Pancreas (tissue), 10 donors: ENCODE data around the gene RPL28. TPM values are rescaled to one million over a fixed set of nuclear protein-coding genes. Genes with fewer than 3 reads are reported as not detected.

Experiments used
- ATAC-seq, 4 donors: fragments of 200-7000 bp; cut with Tn5 transposase; one replicate each; pipeline versions ENCODE4 v1.8.0 to v1.9.1; 2020; ENCODE audit warnings: mild to moderate bottlenecking in 4 of 4, moderate library complexity in 4 of 4
- DNase-seq, 6 donors: peaks; one replicate each; pipeline ENCODE4 v3.0.0-alpha.2; 2020
- FAIRE-seq: peaks from 2 replicates; lab custom pipeline; 2012; peaks lifted over from hg19 to GRCh38; lab: Jason Lieb, UNC
- H3K27ac ChIP-seq, 4 donors: fragments of 200-600 bp; sonication (generic); 1 replicate in 3 of 4; 2 replicates in 1 of 4; pipeline versions ENCODE4 v1.5.0 to v1.8.0; 2020
- H3K27me3 ChIP-seq, 4 donors: fragments of 200-600 bp; one replicate each; pipeline ENCODE4 v1.8.0; 2021
- H3K36me3 ChIP-seq, 3 donors: fragments of 200-600 bp; sonication (generic) in 1 of 3; one replicate each; pipeline versions ENCODE4 v1.5.0 to v1.8.0; 2020 to 2021
- H3K4me1 ChIP-seq, 3 donors: fragments of 200-600 bp; one replicate each; pipeline ENCODE4 v1.8.0; 2021
- H3K4me3 ChIP-seq, 4 donors: fragments of 200-600 bp; sonication (generic) in 2 of 4; one replicate each; pipeline versions ENCODE4 v1.5.0 to v1.8.0; 2020 to 2021
- H3K9me3 ChIP-seq, 4 donors: fragments of 200-600 bp; one replicate each; pipeline ENCODE4 v1.8.0; 2021
- WGBS, 2 donors: extraction: QIAGEN DNeasy Blood & Tissue Kit; methylation state at CpG; one replicate each; pipeline ENCODE4 v1.1.7; 2013; 5-methylcytosine and 5-hydroxymethylcytosine counted together
- intact Hi-C, 3 donors: fragments of 100-400 bp; cut with DNase I; formaldehyde crosslinking; loops; one replicate each; pipeline versions ENCODE4 v1.11.1 to v1.14.2; 2022
- polyA plus RNA-seq, 2 donors: library from polyadenylated mRNA; stranded (reverse); fragments of 200-250 nt; gene quantifications; one replicate each; pipeline ENCODE4 v1.2.3, GENCODE V29; 2013
- total RNA-seq, 6 donors: library from RNA; stranded (reverse); fragmentation: NEBNext Ultra II Directional in 4 of 6; extraction: Animal tissue kit (Norgen Biotek cat#: 25700) in 4 of 6; gene quantifications; one replicate each; pipeline versions ENCODE4 v1.2.1 to v1.2.4, GENCODE V29; 2021 to 2023
- TF ChIP-seq, protein P1 (sequence below), 4 donors: fragments of 200-600 bp; sonication (generic) in 3 of 4; IDR thresholded peaks; one replicate each; pipeline versions ENCODE4 v1.5.0 to v1.8.0; 2021; ENCODE audit warnings: antibody characterized with exemption in 4 of 4
- donor health status: healthy with polysubstance abuse.
- donor health status: DM: no; HTN: no; CAD: no; lungs with moderate emphysema.
- donor health status: DM: no; HTN: no; CAD: no.
- donor health status: control.
- donor health status: control.
- donor health status: Bipolar disorder and iron deficiency.
- donor health status: DM: yes; HTN: yes; CAD: no.
- donor health status: DM: no; HTN: no; CAD: no.
- donor health status: DM: no; HTN: no; CAD: no.
- donor health status: DM: yes; HTN: yes; CAD: no.

RPL28 gene
- total and polyA plus RNA-seq, 8 donors = 420 to 1,198 (median 819) TPM

DNA sequence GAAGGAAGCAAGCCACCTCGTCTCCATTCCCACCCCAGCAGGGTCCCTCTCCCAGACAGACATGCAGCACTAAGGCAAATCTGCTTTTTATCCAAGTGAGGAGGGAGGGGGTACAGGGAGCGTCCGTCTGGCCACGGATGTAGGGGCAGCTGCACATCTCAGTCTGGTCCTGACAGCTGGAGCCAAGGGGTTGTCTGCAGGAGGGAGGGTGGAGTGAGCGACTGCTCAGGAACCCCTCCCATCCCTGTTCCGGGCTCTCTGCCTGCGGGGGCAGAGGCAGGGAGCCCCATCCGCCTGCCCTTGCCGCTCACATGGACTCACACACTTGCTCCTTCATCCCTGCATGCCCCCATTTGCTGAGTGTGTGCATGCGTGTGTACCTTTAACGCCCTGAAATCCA is 6.6 kb upstream of the RPL28 start:
- Histone ChIP-seq H3K27ac (no peak overlapping the region), H3K4me3 (no peak overlapping the region), H3K36me3 (no peaks in the 10 kb centered on the region), H3K4me1 (peaks cover 0 to 6% (median 0%) of the 10 kb centered on the region in 3 donors), H3K27me3 (no peaks in the 10 kb centered on the region), H3K9me3 (no peaks in the 10 kb centered on the region)
- intact Hi-C loops = loop anchor here in 1 of 3 donors (10.0 kb wide), 1 partner anchor 74 kb away; no protein-coding TSS in a partner anchor
- ATAC-seq (no peak), FAIRE-seq (no peak), DNase-seq (no peak)
- TF ChIP-seq, protein P1, sequence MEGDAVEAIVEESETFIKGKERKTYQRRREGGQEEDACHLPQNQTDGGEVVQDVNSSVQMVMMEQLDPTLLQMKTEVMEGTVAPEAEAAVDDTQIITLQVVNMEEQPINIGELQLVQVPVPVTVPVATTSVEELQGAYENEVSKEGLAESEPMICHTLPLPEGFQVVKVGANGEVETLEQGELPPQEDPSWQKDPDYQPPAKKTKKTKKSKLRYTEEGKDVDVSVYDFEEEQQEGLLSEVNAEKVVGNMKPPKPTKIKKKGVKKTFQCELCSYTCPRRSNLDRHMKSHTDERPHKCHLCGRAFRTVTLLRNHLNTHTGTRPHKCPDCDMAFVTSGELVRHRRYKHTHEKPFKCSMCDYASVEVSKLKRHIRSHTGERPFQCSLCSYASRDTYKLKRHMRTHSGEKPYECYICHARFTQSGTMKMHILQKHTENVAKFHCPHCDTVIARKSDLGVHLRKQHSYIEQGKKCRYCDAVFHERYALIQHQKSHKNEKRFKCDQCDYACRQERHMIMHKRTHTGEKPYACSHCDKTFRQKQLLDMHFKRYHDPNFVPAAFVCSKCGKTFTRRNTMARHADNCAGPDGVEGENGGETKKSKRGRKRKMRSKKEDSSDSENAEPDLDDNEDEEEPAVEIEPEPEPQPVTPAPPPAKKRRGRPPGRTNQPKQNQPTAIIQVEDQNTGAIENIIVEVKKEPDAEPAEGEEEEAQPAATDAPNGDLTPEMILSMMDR (IDR thresholded peaks at IDR 0.05) = no peak
- WGBS, 2 donors = 79% methylated on average over 11 of the region's 11 CpGs

DNA sequence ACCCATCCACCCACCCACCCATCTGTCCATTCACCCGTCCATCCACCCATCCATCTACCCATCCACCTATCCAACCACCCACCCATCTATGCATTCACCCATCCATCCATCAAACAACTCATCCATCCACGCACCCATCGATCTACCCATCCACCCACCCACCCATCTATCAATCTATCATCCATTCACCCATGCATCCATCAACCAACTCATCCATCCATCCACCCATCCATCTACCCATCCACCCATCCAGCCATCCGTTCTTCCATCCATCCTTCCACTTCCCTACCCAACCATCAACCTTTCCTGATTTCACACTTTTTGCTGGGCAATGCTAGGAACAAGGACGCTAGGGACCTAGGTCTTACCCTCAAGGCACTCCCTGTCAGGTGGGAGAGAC is 3.7 kb upstream of the RPL28 start:
- H3K4me3 ChIP-seq = no peak overlapping the region
- no peak for DNase-seq
- 97% methylated on average over 5 of the region's 5 CpGs for WGBS, 2 donors
- peaks cover 0 to 13% (median 3%) of the 10 kb centered on the region in 3 donors for H3K4me1 ChIP-seq
- H3K27me3 ChIP-seq = no peaks in the 10 kb centered on the region
- no peak for FAIRE-seq
- H3K36me3 ChIP-seq = no peaks in the 10 kb centered on the region
- intact Hi-C loops = loop anchor here in 1 of 3 donors (10.0 kb wide), 1 partner anchor 87 kb away; no protein-coding TSS in a partner anchor
- H3K27ac ChIP-seq = no peak overlapping the region
- no peaks in the 10 kb centered on the region for H3K9me3 ChIP-seq
- ATAC-seq = no peak
- TF ChIP-seq, protein P1 (IDR thresholded peaks at IDR 0.05) = no peak

DNA sequence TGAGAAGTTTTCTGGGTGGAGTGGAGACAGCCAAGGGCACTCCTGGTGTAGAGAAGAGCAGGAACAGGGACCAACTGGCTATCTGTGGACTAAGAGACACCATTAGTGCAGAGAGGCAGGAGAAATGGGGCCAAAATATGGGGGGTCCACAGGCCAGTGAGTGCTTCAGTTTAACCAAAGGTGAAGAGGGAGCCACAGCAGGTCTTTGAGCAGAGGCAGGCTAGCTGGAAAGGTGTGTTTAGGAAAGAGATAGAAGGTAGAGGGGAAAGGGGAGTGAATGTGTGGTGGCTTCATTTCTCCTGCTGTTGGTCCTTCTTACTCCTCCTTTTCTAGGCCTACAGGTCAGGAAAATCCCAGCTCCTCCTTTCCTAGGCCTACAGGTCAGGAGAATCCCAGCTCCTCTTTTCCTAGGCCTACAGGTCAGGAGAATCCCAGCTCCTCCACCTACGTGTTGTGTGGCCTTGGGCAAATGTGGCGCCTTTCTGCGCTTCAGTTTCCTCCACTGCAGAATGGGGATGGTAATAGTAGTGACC is 3.1 kb upstream of the RPL28 start:
- Histone ChIP-seq H3K9me3 (no peaks in the 10 kb centered on the region), H3K36me3 (peaks cover 0 to 2% (median under 1%) of the 10 kb centered on the region in 3 donors), H3K27me3 (no peaks in the 10 kb centered on the region), H3K27ac (no peak overlapping the region), H3K4me3 (no peak overlapping the region), H3K4me1 (peaks cover 6 to 19% (median 7%) of the 10 kb centered on the region in 3 donors)
- WGBS, 2 donors = 91 to 94% methylated on average over 3 of the region's 3 CpGs
- FAIRE-seq (no peak), DNase-seq (no peak), ATAC-seq (no peak)
- intact Hi-C loops = loop anchor here in 1 of 3 donors (10.0 kb wide), 1 partner anchor 88 kb away; no protein-coding TSS in a partner anchor
- TF ChIP-seq, protein P1 (IDR thresholded peaks at IDR 0.05) = no peak

DNA sequence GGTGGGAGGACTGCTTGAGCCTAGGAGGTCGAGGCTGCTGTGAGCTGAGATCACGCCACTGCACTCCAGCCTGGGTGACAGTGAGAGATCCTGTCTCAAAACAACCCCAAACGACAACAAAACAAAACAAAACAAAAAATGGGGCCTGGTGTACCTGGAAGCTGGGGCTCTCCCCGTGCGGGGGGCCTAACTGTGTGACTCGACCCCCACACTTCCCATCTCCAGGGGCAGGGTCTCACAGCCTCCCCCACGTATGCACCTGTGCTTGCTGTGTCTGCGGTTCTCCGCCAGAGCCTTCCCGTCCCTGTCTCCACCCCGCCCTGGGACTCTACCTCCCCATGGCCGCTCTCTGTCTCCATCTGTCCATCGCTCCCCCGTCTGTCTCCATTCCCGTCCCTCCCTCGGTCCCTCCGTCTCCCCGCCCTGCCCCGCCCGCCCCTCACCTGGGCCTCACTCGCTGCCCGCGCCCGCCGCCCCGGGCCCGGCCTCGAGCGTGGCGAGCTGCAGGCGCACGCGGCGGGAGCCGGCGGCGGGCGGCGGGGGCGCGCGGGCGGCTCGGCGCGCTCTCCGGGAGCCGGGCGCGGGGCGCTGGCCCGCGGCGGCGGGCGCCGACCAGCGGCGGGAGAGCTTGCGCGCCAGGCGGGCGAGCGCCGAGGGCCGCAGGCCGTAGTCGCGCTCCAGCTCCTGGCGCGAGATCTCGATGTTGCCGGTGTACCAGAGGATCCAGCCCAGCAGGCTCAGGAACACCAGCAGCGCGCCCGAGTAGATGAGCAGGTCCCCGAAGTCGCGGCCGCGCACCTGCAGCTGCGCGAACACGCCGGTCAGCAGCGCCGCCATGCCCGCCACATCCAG is 2.2 kb upstream of the RPL28 start:
- Histone ChIP-seq H3K36me3 (peaks cover 0 to 10% (median 9%) of the 10 kb centered on the region in 3 donors), H3K4me1 (peaks cover 10 to 28% (median 15%) of the 10 kb centered on the region in 3 donors), H3K27ac (peak overlapping the region; percentile 74 to 97 (median 90)), H3K9me3 (no peaks in the 10 kb centered on the region), H3K4me3 (peak overlapping the region; percentile 28 to 92 (median 54)), H3K27me3 (no peaks in the 10 kb centered on the region)
- TF ChIP-seq, protein P1 (IDR thresholded peaks at IDR 0.05) = no peak
- WGBS, 2 donors = 4% methylated on average over 85 to 88 of the region's 88 CpGs
- intact Hi-C loops = loop anchor here in 1 of 3 donors (10.0 kb wide), 1 partner anchor 89 kb away; no protein-coding TSS in a partner anchor
- DNase-seq (peak in 5 of 6 donors; percentile 46 to 88 (median 71)), FAIRE-seq (no peak), ATAC-seq (peak in 2 of 4 donors; percentile 2 to 22)
